Epidermal melanocyte (primary cell): ENCODE measurements around the gene R3HDM4.
A peak's percentile ranks its signal among the peaks of the same experiment; 100 is the strongest.

ENCODE experiments used
- DNase-seq: peaks from one replicate; pipeline ENCODE4 v3.0.0; 2011; ENCODE audit warnings: low spot score; ENCODE audit not compliant: insufficient read length

Gene R3HDM4

GRCh38 chr19:932648-933552, 19.9 kb upstream of the R3HDM4 start:
- peak; percentile 97 for DNase-seq

- DNase-seq, result no peak
Observed at GRCh38 chr19:931860-932647, 19.0 kb upstream of the R3HDM4 start.

- no peak for DNase-seq
Observed at GRCh38 chr19:929891-930258, 16.9 kb upstream of the R3HDM4 start.

- no peak for DNase-seq
Observed at GRCh38 chr19:929203-929890, 16.3 kb upstream of the R3HDM4 start.

- peak; percentile 49 for DNase-seq
Observed at GRCh38 chr19:928471-929202, 15.6 kb upstream of the R3HDM4 start.

- peak; percentile 59 for DNase-seq
Observed at GRCh38 chr19:927780-928401, 14.9 kb upstream of the R3HDM4 start.

- no peak for DNase-seq
Observed at GRCh38 chr19:927351-927779, 14.3 kb upstream of the R3HDM4 start.

GRCh38 chr19:926589-927350, 13.8 kb upstream of the R3HDM4 start:
- DNase-seq, result peak; percentile 48

- DNase-seq, result no peak
Observed at GRCh38 chr19:926323-926588, 13.2 kb upstream of the R3HDM4 start.

GRCh38 chr19:925526-926322, 12.7 kb upstream of the R3HDM4 start, which contains the start of gene ARID3A:
Gene ARID3A, plus strand, starts transcription at chr19:926035. Its CDS starts 3,494 bp downstream, at chr19:929529.
- peak; percentile 99 for DNase-seq

GRCh38 chr19:925087-925525, 12.1 kb upstream of the R3HDM4 start:
- DNase-seq, result peak; percentile 95

GRCh38 chr19:924553-925086, 11.6 kb upstream of the R3HDM4 start:
- no peak for DNase-seq

- DNase-seq, result no peak
Observed at GRCh38 chr19:920051-920864, 7.2 kb upstream of the R3HDM4 start.

- DNase-seq, result no peak
Observed at GRCh38 chr19:919199-920050, 6.4 kb upstream of the R3HDM4 start.

GRCh38 chr19:918481-919198, 5.6 kb upstream of the R3HDM4 start:
- no peak for DNase-seq

- DNase-seq, result no peak
Observed at GRCh38 chr19:918152-918437, 5.1 kb upstream of the R3HDM4 start.
